ENCODE data around the gene COPS7A. TPM values are rescaled to one million over a fixed set of nuclear protein-coding genes. Genes with fewer than 3 reads are reported as not detected.

Gene COPS7A
- total RNA-seq, 1 experiment from 2014 or later, result 34.2 TPM

GRCh38 chr12:6700646-6701051, 23.2 kb upstream of the COPS7A start, which contains the start of gene PIANP:
PIANP (minus strand) TSS chr12:6700815; CDS start chr12:6698061, 2,754 bp downstream.
- Histone ChIP-seq H3K79me1 (ENCODE audit: insufficient read depth, low read depth, low read length, poor library complexity, severe bottlenecking) (no peaks in the 10 kb centered on the region), H3K79me2 (ENCODE audit: insufficient read depth, low read length) (no peaks in the 10 kb centered on the region), H2BK12ac (ENCODE audit: insufficient read length, low read depth, low read length) (no peak within 1 kb of the TSS), H2BK5ac (ENCODE audit: insufficient read length, low read length) (no peak within 1 kb of the TSS), H3T11ph (ENCODE audit: low read length) (no peak within 1 kb of the TSS), H4K5ac (ENCODE audit: insufficient read length, low read depth, low read length) (no peak within 1 kb of the TSS), H2BK15ac (ENCODE audit: low read depth, low read length) (no peak within 1 kb of the TSS), H3K23ac (ENCODE audit: insufficient read length, low read depth, low read length) (no peak within 1 kb of the TSS), H2BK120ac (ENCODE audit: low read depth, low read length, poor library complexity, severe bottlenecking) (no peak within 1 kb of the TSS), H2BK20ac (ENCODE audit: low read depth, low read length, poor library complexity, severe bottlenecking) (no peak within 1 kb of the TSS), H2AFZ (ENCODE audit: low read length) (no peak within 1 kb of the TSS), H3K4me1 (ENCODE audit: insufficient read depth, low read length) (peaks cover 4% of the 10 kb centered on the region), H4K20me1 (ENCODE audit: control insufficient read depth, insufficient read depth, insufficient read length) (no peaks in the 10 kb centered on the region), H4K91ac (ENCODE audit: insufficient read length, low read depth, low read length) (no peak within 1 kb of the TSS), H3K14ac (ENCODE audit: insufficient read depth, low read length) (peak within 1 kb of the TSS; percentile 44; the same call in 1 of the 2 replicates), H3K23me2 (ENCODE audit: insufficient read length, low read depth, low read length, poor library complexity, severe bottlenecking) (peaks cover 17% of the 10 kb centered on the region), H3K9ac (ENCODE audit: extremely low read depth, insufficient read length, low read length) (no peak within 1 kb of the TSS), H3K4me2 (ENCODE audit: insufficient read depth, insufficient read length, low read length) (peak within 1 kb of the TSS; percentile 79), H3K4ac (ENCODE audit: low read depth, low read length) (no peak within 1 kb of the TSS), H3K9me3 (ENCODE audit: control insufficient read depth, low read depth, low read length) (no peaks in the 10 kb centered on the region), H3K27ac (ENCODE audit: insufficient read length, low read depth, low read length) (no peak within 1 kb of the TSS), H3K27me3 (ENCODE audit: insufficient read depth, low read length) (peaks cover 3% of the 10 kb centered on the region; the same call in 1 of the 2 replicates), H2AK5ac (ENCODE audit: insufficient read length, low read length) (no peak within 1 kb of the TSS), H4K8ac (replicated peaks; ENCODE audit: insufficient read length, low read depth, low read length) (no peak within 1 kb of the TSS), H3K18ac (ENCODE audit: insufficient read length, low read depth, low read length) (no peak within 1 kb of the TSS), H3K56ac (ENCODE audit: insufficient read length, low read depth, low read length) (no peak within 1 kb of the TSS)
- WGBS (ENCODE audit: extremely low coverage, insufficient read length, low lambda C conversion rate), result no CpG with 5 or more reads among the region's 43 CpGs
- H3K9me3 Mint-ChIP-seq, result peaks cover 0 to 2% of the 10 kb centered on the region in 2 experiments; a peak in 2 of 5 replicates
- peak; percentile 59 for DNase-seq
- H3K27me3 Mint-ChIP-seq (ENCODE audit: low read depth), result peaks cover 69% of the 10 kb centered on the region
- peak within 1 kb of the TSS; percentile 75 to 92 for H3K4me3 Mint-ChIP-seq
- peak within 1 kb of the TSS in 1 of 3 experiments; percentile 15; a peak in 2 of 7 replicates for H3K27ac Mint-ChIP-seq
- peaks cover 0 to 17% (median 5%) of the 10 kb centered on the region in 3 experiments for H3K36me3 Mint-ChIP-seq (ENCODE audit: insufficient read depth in 1 of 3, low read depth in 3 of 3)
- H3K4me1 Mint-ChIP-seq, result peaks cover 23 to 27% of the 10 kb centered on the region in 2 experiments
- no peak for TF ChIP-seq CTCF (conservative IDR thresholded peaks at IDR 0.05)
